HEK293 (cell line): ENCODE measurements around the gene CDC37.
A peak's percentile ranks its signal among the peaks of the same experiment; 100 is the strongest.

Experiments used
- CTCF ChIA-PET: fragments of 350-600 bp; formaldehyde crosslinking; extraction: SDS; loops from one replicate; lab custom pipeline; 2021; ENCODE audit warnings: antibody characterized with exemption; lab: Yijun Ruan, JAX
- POLR2A ChIA-PET: fragments of 300-600 bp; formaldehyde crosslinking; extraction: SDS; loops from one replicate; lab custom pipeline; 2020; ENCODE audit warnings: antibody characterized with exemption, inconsistent platforms; lab: Yijun Ruan, JAX
- H3K27ac ChIP-seq: fragments of 200-500 bp; sonication (Bioruptor generic); 2 replicates; pipeline ENCODE4 v1.5.1; 2014; ENCODE audit warnings: low read depth, low read length, control low read depth, inconsistent platforms; ENCODE audit errors: extremely low read depth
- H3K36me3 ChIP-seq, 2 experiments: fragments of 200-500 bp in 1 of 2; sonication (Bioruptor generic) in 1 of 2; 1 replicate in 1 of 2; 2 replicates in 1 of 2; pipeline ENCODE4 v1.5.1; 2014 to 2017; ENCODE audit warnings: inconsistent platforms in 2 of 2, low read length in 2 of 2; ENCODE audit not compliant: control insufficient read depth in 2 of 2, insufficient read depth in 1 of 2
- H3K4me1 ChIP-seq: fragments of 200-500 bp; sonication (Bioruptor generic); 2 replicates; pipeline ENCODE4 v1.5.1; 2014; ENCODE audit warnings: mild to moderate bottlenecking, low read length, inconsistent platforms; ENCODE audit not compliant: control insufficient read depth, insufficient read depth
- H3K4me3 ChIP-seq: 2 replicates; pipeline ENCODE4 v1.5.1; 2011; ENCODE audit warnings: low read depth, mild to moderate bottlenecking, control low read depth, low read length, moderate library complexity
- H3K9me3 ChIP-seq: fragments of 200-500 bp; sonication (Bioruptor generic); 2 replicates; pipeline ENCODE4 v1.5.1; 2014; ENCODE audit warnings: low read depth, low read length, inconsistent platforms; ENCODE audit not compliant: control insufficient read depth, insufficient read depth
- GLIS1 ChIP-seq: fragments of 450-650 bp; formaldehyde crosslinking; IDR thresholded peaks from 2 replicates; pipeline ENCODE4 v1.5.1; 2016; ENCODE audit warnings: missing biosample characterization, missing genetic modification characterization
- HOXC10 ChIP-seq: sonication (generic); formaldehyde crosslinking; IDR thresholded peaks from 2 replicates; pipeline ENCODE4 v1.8.1; 2023; ENCODE audit warnings: mild to moderate bottlenecking, missing genetic modification reagents
- KLF10 ChIP-seq: fragments of 450-650 bp; IDR thresholded peaks from 2 replicates; pipeline ENCODE4 v1.5.1; 2018; ENCODE audit warnings: missing biosample characterization, mild to moderate bottlenecking, missing genetic modification characterization
- MZF1 ChIP-seq: fragments of 450-650 bp; formaldehyde crosslinking; IDR thresholded peaks from 2 replicates; pipeline ENCODE4 v1.5.1; 2017; ENCODE audit warnings: missing biosample characterization, missing genetic modification characterization, borderline replicate concordance
- WT1 ChIP-seq: fragments of 450-650 bp; formaldehyde crosslinking; IDR thresholded peaks from 2 replicates; pipeline ENCODE4 v1.5.1; 2016; ENCODE audit warnings: missing biosample characterization, missing genetic modification characterization
- ZBTB48 ChIP-seq: fragments of 450-650 bp; formaldehyde crosslinking; IDR thresholded peaks from 2 replicates; pipeline ENCODE4 v1.5.1; 2016; ENCODE audit warnings: missing biosample characterization, missing genetic modification characterization
- ZBTB49 ChIP-seq: fragments of 450-650 bp; formaldehyde crosslinking; IDR thresholded peaks from 2 replicates; pipeline ENCODE4 v1.5.1; 2016; ENCODE audit warnings: missing biosample characterization, missing genetic modification characterization, low read depth
- ZNF10 ChIP-seq: fragments of 450-650 bp; formaldehyde crosslinking; IDR thresholded peaks from 2 replicates; pipeline ENCODE4 v1.5.1; 2017; ENCODE audit warnings: missing biosample characterization, missing genetic modification characterization
- ZNF157 ChIP-seq: fragments of 450-650 bp; formaldehyde crosslinking; IDR thresholded peaks from 2 replicates; pipeline ENCODE4 v1.5.1; 2016; ENCODE audit warnings: missing biosample characterization, missing genetic modification characterization
- ZNF221 ChIP-seq: fragments of 450-650 bp; formaldehyde crosslinking; IDR thresholded peaks from 2 replicates; pipeline ENCODE4 v1.5.1; 2017; ENCODE audit warnings: missing biosample characterization, missing genetic modification characterization, borderline replicate concordance
- ZNF239 ChIP-seq: fragments of 450-650 bp; formaldehyde crosslinking; IDR thresholded peaks from 2 replicates; pipeline ENCODE4 v1.5.1; 2016; ENCODE audit warnings: missing biosample characterization, missing genetic modification characterization
- ZNF274 ChIP-seq, 2 experiments: fragments of 200-500 bp in 1 of 2; fragments of 450-650 bp in 1 of 2; sonication (Bioruptor generic) in 1 of 2; formaldehyde crosslinking in 1 of 2; IDR thresholded peaks; 2 replicates each; pipeline versions ENCODE4 v1.5.1 to v1.6.1; 2014 to 2016; ENCODE audit warnings: borderline replicate concordance in 1 of 2, inconsistent platforms in 1 of 2, low read length in 1 of 2, missing biosample characterization in 1 of 2, missing genetic modification characterization in 1 of 2
- ZNF302 ChIP-seq: fragments of 450-650 bp; formaldehyde crosslinking; IDR thresholded peaks from 2 replicates; pipeline ENCODE4 v1.5.1; 2016; ENCODE audit warnings: missing biosample characterization, missing genetic modification characterization, low read depth
- ZNF324 ChIP-seq: fragments of 450-650 bp; formaldehyde crosslinking; IDR thresholded peaks from 2 replicates; pipeline ENCODE4 v1.5.1; 2016; ENCODE audit warnings: missing biosample characterization, missing genetic modification characterization
- ZNF398 ChIP-seq: fragments of 450-650 bp; formaldehyde crosslinking; IDR thresholded peaks from 2 replicates; pipeline ENCODE4 v1.5.1; 2017; ENCODE audit warnings: missing biosample characterization, missing genetic modification characterization
- ZNF433 ChIP-seq: fragments of 450-650 bp; formaldehyde crosslinking; IDR thresholded peaks from 2 replicates; pipeline ENCODE4 v1.5.1; 2016; ENCODE audit warnings: missing biosample characterization, missing genetic modification characterization, low read depth
- ZNF501 ChIP-seq: fragments of 450-650 bp; formaldehyde crosslinking; IDR thresholded peaks from 2 replicates; pipeline ENCODE4 v1.5.1; 2016; ENCODE audit warnings: missing biosample characterization, missing genetic modification characterization
- ZNF529 ChIP-seq: fragments of 450-650 bp; formaldehyde crosslinking; IDR thresholded peaks from 2 replicates; pipeline ENCODE4 v1.5.1; 2017; ENCODE audit warnings: missing genetic modification characterization, missing biosample characterization; ENCODE audit not compliant: insufficient replicate concordance
- ZNF561 ChIP-seq: fragments of 450-650 bp; IDR thresholded peaks from 2 replicates; pipeline ENCODE4 v1.5.1; 2018; ENCODE audit warnings: missing biosample characterization, missing genetic modification characterization, borderline replicate concordance
- ZNF629 ChIP-seq: fragments of 450-650 bp; formaldehyde crosslinking; IDR thresholded peaks from 2 replicates; pipeline ENCODE4 v1.5.1; 2017; ENCODE audit warnings: missing biosample characterization, missing genetic modification characterization
- ZNF660 ChIP-seq: fragments of 450-650 bp; IDR thresholded peaks from 2 replicates; pipeline ENCODE4 v1.5.1; 2018; ENCODE audit warnings: missing biosample characterization, mild to moderate bottlenecking, missing genetic modification characterization
- ZNF76 ChIP-seq: fragments of 450-650 bp; formaldehyde crosslinking; IDR thresholded peaks from 2 replicates; pipeline ENCODE4; 2016; ENCODE audit warnings: low read depth, missing biosample characterization, missing genetic modification characterization, borderline replicate concordance
- ZNF768 ChIP-seq: fragments of 450-650 bp; formaldehyde crosslinking; IDR thresholded peaks from 2 replicates; pipeline ENCODE4 v1.5.1; 2018; ENCODE audit warnings: missing biosample characterization, mild to moderate bottlenecking, missing genetic modification characterization
- ZNF792 ChIP-seq: fragments of 450-650 bp; formaldehyde crosslinking; IDR thresholded peaks from 2 replicates; pipeline ENCODE4 v1.5.1; 2016; ENCODE audit warnings: missing biosample characterization, missing genetic modification characterization
- ZNF843 ChIP-seq: fragments of 450-650 bp; formaldehyde crosslinking; IDR thresholded peaks from 2 replicates; pipeline ENCODE4 v1.5.1; 2016; ENCODE audit warnings: missing biosample characterization, missing genetic modification characterization

Gene CDC37

GRCh38 chr19:10380313-10381102 lies 22.8 kb downstream of the CDC37 start, which contains the start of gene TYK2 (continued):
- TF ChIP-seq ZNF324 (tag by site-specific recombination), result 0 out of 2 replicates have a peak, but pooled peaks have one; percentile 24
- no peak for TF ChIP-seq HOXC10 (CRISPR knock-in tag)

- POLR2A ChIA-PET, result interaction anchor here (0.6 to 2.8 kb wide), 30 partner anchors 8 to 265 kb away, joined by 3 to 32 read pairs (median 6); partner anchors contain the start of genes CDC37, FDX2, ICAM1 and ICAM5
Observed at GRCh38 chr19:10379880-10380312, 23.4 kb downstream of the CDC37 start.

GRCh38 chr19:10378124-10378523 lies 25.2 kb downstream of the CDC37 start:
- Histone ChIP-seq H3K4me1 (no peaks in the 10 kb centered on the region), H3K4me3 (no peak overlapping the region), H3K27ac (no peak overlapping the region), H3K9me3 (no peaks in the 10 kb centered on the region), H3K36me3 (peaks cover 21 to 27% of the 10 kb centered on the region in 2 experiments; a peak in 2 of 3 replicates)
- CTCF ChIA-PET, result interaction anchor here (1.2 kb wide), 1 partner anchor 119 kb away, joined by 3 read pairs; no protein-coding TSS in a partner anchor
- POLR2A ChIA-PET, result no interaction called here
- no peak for TF ChIP-seq ZNF274 (IDR thresholded peaks at IDR 0.05; ENCODE audit: low read length)
- TF ChIP-seq ZNF274 (tag by site-specific recombination; IDR thresholded peaks at IDR 0.05; ENCODE audit: borderline replicate concordance), result no peak
- TF ChIP-seq ZNF660 (tag by site-specific recombination), result no peak
- no peak for TF ChIP-seq ZNF239 (tag by site-specific recombination)
- no peak for TF ChIP-seq ZNF398 (tag by site-specific recombination)
- TF ChIP-seq ZBTB49 (tag by site-specific recombination), result no peak
- no peak for TF ChIP-seq ZNF768 (tag by site-specific recombination)

More at GRCh38 chr19:10379880-10380312, 23.4 kb downstream of the CDC37 start:
- H3K4me1 ChIP-seq, result no peaks in the 10 kb centered on the region
- peak overlapping the region; percentile 93 for H3K4me3 ChIP-seq
- TF ChIP-seq ZNF529 (tag by site-specific recombination), result no peak
- 0 out of 2 replicates have a peak, but pooled peaks have one; percentile 35 for TF ChIP-seq ZNF843 (tag by site-specific recombination)
- no peak for TF ChIP-seq ZNF10 (tag by site-specific recombination)
- no peak for TF ChIP-seq ZNF302 (tag by site-specific recombination)
- no peak for TF ChIP-seq ZNF433 (tag by site-specific recombination)
- TF ChIP-seq ZBTB48 (tag by site-specific recombination), result 0 out of 2 replicates have a peak, but pooled peaks have one; percentile 15
- 0 out of 2 replicates have a peak, but pooled peaks have one; percentile 69 for TF ChIP-seq MZF1 (tag by site-specific recombination)
- no peak for TF ChIP-seq ZNF221
- peak; percentile 97; the same call in 1 of the 2 replicates for TF ChIP-seq ZNF792 (tag by site-specific recombination)
- TF ChIP-seq ZNF157, result no peak
- TF ChIP-seq ZNF76 (tag by site-specific recombination), result no peak
- no peak for TF ChIP-seq ZNF629
- TF ChIP-seq ZNF561 (tag by site-specific recombination), result no peak
- TF ChIP-seq WT1 (tag by site-specific recombination), result no peak
- 0 out of 2 replicates have a peak, but pooled peaks have one; percentile 76 for TF ChIP-seq ZNF660 (tag by site-specific recombination)
- TF ChIP-seq GLIS1 (tag by site-specific recombination), result no peak
- 0 out of 2 replicates have a peak, but pooled peaks have one; percentile 42 for TF ChIP-seq ZNF501
- 0 out of 2 replicates have a peak, but pooled peaks have one; percentile 40 for TF ChIP-seq KLF10
- no peaks in the 10 kb centered on the region for H3K9me3 ChIP-seq
- H3K27ac ChIP-seq, result peak overlapping the region; percentile 71; the same call in 1 of the 2 replicates
- H3K36me3 ChIP-seq, result peaks cover 17 to 19% of the 10 kb centered on the region in 2 experiments; a peak in 2 of 3 replicates
- CTCF ChIA-PET, result interaction anchor here (0.5 to 2.0 kb wide), 8 partner anchors 9 to 130 kb away, joined by 3 to 18 read pairs (median 4); partner anchors contain the start of genes CDC37 and ICAM1
